ENCODE measurements around the gene DACT1. TPM values are rescaled to one million over a fixed set of nuclear protein-coding genes. Genes with fewer than 3 reads are reported as not detected.
"Not testable (repeated sequence)": the region's sequence is repeated elsewhere in the genome, so short reads cannot be mapped to it uniquely, and the experiment has no call there.

Gene DACT1, protein sequence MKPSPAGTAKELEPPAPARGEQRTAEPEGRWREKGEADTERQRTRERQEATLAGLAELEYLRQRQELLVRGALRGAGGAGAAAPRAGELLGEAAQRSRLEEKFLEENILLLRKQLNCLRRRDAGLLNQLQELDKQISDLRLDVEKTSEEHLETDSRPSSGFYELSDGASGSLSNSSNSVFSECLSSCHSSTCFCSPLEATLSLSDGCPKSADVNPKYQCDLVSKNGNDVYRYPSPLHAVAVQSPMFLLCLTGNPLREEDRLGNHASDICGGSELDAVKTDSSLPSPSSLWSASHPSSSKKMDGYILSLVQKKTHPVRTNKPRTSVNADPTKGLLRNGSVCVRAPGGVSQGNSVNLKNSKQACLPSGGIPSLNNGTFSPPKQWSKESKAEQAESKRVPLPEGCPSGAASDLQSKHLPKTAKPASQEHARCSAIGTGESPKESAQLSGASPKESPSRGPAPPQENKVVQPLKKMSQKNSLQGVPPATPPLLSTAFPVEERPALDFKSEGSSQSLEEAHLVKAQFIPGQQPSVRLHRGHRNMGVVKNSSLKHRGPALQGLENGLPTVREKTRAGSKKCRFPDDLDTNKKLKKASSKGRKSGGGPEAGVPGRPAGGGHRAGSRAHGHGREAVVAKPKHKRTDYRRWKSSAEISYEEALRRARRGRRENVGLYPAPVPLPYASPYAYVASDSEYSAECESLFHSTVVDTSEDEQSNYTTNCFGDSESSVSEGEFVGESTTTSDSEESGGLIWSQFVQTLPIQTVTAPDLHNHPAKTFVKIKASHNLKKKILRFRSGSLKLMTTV
- 10 to 100 TPM in 2 of 4 donors, 1 to 10 TPM in 2; 5.0 to 22.7 (median 8.6) TPM for total RNA-seq

DNA sequence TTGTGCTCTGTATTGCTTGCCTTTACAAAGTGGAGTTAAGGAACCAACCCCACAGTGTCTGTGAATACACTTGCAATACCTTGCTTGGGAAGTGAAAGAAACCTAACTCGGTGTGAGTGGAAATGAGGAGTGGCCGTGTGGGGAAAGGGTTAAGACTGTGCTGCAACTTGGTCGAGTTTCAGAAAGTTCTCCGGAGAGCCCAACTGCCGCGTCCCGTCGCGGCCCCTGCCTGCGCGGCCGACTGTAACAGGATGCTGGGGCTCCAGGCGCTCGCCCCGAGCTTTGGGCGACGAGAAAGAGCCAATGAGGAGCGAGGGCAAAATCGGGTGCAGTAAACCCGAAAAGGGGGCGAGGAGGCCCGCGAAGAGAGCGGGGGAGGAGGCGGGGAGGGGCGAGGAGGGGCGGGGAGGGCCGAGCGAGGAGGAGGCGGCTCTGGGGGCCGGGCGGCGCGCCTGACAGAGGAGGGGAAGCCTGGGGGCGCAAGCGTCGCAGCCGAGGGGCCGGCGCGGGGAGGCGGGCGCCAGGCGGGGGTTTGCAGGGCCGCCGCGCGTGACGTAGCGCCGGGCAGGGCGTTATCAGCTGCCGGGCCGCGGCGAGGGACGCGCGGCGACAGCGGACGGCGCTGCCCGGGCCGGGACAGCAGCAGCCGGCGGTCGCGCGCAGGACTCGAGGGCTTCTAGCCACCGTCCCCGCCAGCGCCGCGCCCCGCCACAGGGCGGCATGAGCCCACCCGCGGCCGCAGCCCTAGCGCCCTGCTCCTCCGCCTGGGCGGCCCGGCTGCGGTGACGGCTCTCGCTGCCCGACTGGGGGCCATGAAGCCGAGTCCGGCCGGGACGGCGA, at the start of gene DACT1:
Gene DACT1, plus strand, starts transcription at position 572 of the 840 bp plus-strand sequence. Its CDS starts 241 bp downstream, at position 813.
- intact Hi-C loops (cut with DNase I): loop anchor here (2.0 to 5.0 kb wide), 2 partner anchors 137 to 385 kb away; no protein-coding TSS in a partner anchor
- H3K4me3 ChIP-seq: peak within 1 kb of the TSS; percentile 78 to 87 (median 84)
- peak within 1 kb of the TSS; percentile 82 to 93 (median 89) for H3K27ac ChIP-seq (replicated peaks in 1 of 4)
- no peak for TF ChIP-seq POLR2A (IDR thresholded peaks at IDR 0.05; ENCODE audit: low read depth)
- peak; percentile 34 to 35 for TF ChIP-seq POLR2AphosphoS5 (IDR thresholded peaks at IDR 0.05)
- peaks cover 0 to 14% (median 0%) of the 10 kb centered on the region in 4 donors for H3K36me3 ChIP-seq
- DNase-seq (ENCODE audit: extremely low spot score): peak; percentile 92
- no peaks in the 10 kb centered on the region for H3K9me3 ChIP-seq
- WGBS: 0% methylated on average over 23 of the region's 94 CpGs
- H3K4me1 ChIP-seq: peaks cover 18 to 45% (median 36%) of the 10 kb centered on the region in 4 donors
- no peaks in the 10 kb centered on the region for H3K27me3 ChIP-seq

DNA sequence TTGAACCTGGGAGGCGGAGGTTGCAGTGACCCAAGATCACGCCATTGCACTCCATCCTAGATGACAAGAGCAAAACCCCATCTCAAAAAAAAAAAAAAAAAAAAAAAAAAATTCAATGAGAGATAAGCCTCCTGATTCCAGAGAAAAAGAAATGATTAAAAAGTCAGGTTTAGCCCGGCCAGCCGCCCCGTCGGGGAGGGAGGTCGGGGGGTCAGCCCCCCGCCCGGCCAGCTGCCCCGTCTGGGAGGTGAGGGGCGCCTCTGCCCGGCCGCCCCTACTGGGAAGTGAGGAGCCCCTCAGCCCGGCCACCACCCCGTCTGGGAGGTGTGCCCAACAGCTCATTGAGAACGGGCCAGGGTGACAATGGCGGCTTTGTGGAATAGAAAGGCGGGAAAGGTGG, 49.4 kb upstream of the DACT1 start:
- 98% methylated on average over 11 of the region's 18 CpGs for WGBS
- H3K27me3 ChIP-seq; intact Hi-C loops (cut with DNase I); H3K4me3 ChIP-seq; H3K9me3 ChIP-seq; H3K36me3 ChIP-seq; H3K27ac ChIP-seq (replicated peaks in 1 of 4); H3K4me1 ChIP-seq: not testable (repeated sequence)
- DNase-seq (ENCODE audit: extremely low spot score): peak; percentile 50

DNA sequence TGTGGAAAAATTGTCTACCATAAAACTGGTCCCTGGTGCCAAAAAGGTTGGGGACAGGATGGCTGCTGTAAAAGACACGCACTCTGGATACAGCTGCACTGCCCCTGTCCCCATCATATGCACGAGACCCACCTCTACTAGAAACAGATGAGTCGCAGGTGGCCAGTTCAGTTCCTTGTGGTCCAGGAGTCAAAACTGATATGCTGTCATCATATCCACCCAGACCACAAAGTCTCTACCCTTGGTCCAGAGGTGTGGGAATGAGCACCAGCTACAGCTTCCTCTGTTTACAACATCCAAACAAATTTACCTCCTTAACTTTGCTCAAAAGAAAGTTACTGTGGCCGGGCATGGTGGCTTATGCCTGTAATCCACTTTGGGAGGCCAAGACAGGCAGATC, 43.8 kb upstream of the DACT1 start:
- H3K27me3 ChIP-seq: no peaks in the 10 kb centered on the region
- H3K27ac ChIP-seq (replicated peaks in 1 of 4): no peak overlapping the region
- H3K9me3 ChIP-seq: no peaks in the 10 kb centered on the region
- H3K36me3 ChIP-seq: no peaks in the 10 kb centered on the region
- intact Hi-C loops (cut with DNase I): no loop called here
- H3K4me3 ChIP-seq: no peak overlapping the region
- WGBS: 100% methylated on average over 2 of the region's 4 CpGs
- peak; percentile 57 for DNase-seq (ENCODE audit: extremely low spot score)
- H3K4me1 ChIP-seq: no peaks in the 10 kb centered on the region
- TF ChIP-seq POLR2A (IDR thresholded peaks at IDR 0.05; ENCODE audit: low read depth) (no peak), POLR2AphosphoS5 (IDR thresholded peaks at IDR 0.05) (no peak), EP300 (IDR thresholded peaks at IDR 0.05) (no peak)
- TF ChIP-seq, protein P1, sequence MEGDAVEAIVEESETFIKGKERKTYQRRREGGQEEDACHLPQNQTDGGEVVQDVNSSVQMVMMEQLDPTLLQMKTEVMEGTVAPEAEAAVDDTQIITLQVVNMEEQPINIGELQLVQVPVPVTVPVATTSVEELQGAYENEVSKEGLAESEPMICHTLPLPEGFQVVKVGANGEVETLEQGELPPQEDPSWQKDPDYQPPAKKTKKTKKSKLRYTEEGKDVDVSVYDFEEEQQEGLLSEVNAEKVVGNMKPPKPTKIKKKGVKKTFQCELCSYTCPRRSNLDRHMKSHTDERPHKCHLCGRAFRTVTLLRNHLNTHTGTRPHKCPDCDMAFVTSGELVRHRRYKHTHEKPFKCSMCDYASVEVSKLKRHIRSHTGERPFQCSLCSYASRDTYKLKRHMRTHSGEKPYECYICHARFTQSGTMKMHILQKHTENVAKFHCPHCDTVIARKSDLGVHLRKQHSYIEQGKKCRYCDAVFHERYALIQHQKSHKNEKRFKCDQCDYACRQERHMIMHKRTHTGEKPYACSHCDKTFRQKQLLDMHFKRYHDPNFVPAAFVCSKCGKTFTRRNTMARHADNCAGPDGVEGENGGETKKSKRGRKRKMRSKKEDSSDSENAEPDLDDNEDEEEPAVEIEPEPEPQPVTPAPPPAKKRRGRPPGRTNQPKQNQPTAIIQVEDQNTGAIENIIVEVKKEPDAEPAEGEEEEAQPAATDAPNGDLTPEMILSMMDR (IDR thresholded peaks at IDR 0.05): no peak

DNA sequence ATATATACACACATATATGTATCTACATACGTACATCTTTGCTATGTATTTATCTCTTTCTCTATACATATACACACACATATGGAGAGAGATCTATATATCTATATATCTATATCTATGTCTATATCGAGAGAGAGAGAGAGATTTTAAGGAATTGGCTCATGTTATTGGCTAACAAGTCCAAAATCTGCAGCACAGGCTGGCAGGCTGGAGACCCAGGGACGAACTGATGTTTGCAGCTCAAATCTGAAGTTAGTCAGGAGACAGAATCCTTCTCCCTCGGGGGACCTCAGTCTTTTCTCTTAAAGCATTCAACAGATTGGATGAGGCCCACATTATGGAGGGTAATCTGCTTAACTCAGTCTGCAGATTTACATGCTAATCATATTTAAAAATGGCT, 40.7 kb upstream of the DACT1 start:
- Histone ChIP-seq H3K27me3 (no peaks in the 10 kb centered on the region), H3K27ac (replicated peaks in 1 of 4) (no peak overlapping the region), H3K36me3 (no peaks in the 10 kb centered on the region), H3K4me1 (no peaks in the 10 kb centered on the region), H3K4me3 (no peak overlapping the region), H3K9me3 (no peaks in the 10 kb centered on the region)
- TF ChIP-seq, protein P1 (IDR thresholded peaks at IDR 0.05): no peak
- TF ChIP-seq POLR2AphosphoS5 (IDR thresholded peaks at IDR 0.05) (no peak), POLR2A (IDR thresholded peaks at IDR 0.05; ENCODE audit: low read depth) (no peak), EP300 (IDR thresholded peaks at IDR 0.05) (no peak)
- WGBS: 87% methylated on average over 4 of the region's 4 CpGs
- peak; percentile 62 for DNase-seq (ENCODE audit: extremely low spot score)
- intact Hi-C loops (cut with DNase I): no loop called here

DNA sequence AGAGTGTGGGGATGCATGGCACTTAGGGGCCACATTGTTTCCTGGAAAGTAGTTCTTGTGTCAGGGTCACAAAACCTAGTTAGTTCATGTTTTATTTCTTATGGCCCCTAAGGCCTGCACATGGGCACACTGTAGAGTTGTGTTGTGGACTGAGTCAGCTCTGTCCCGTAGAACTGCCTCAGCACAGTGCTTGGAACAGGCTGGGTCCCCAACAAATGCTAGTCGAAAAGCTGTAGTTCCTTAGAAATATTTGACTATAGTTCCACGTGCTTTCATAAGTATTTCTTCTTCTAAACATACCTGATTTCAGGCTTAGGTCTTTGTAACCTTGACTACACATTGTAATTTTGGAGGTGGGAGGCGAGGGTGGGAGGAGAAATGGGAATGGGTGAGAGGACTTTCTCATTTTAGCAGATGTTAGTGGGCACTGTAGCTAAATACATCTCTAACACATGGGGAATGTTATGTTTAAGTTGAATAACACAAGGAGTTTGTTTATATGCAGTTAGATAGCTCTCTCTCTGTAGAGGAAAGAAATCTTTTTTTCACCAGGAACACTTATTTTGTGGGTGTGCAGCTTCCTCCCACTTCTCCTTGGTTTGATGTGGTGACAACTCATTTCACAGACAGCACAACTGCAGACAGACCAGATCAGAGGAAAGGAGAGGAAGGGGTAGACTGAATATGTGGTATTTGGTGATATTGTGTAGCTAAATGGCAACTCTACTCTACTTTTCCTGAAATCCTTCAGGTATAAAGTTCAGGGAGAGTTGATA, 39.5 kb upstream of the DACT1 start:
- H3K4me3 ChIP-seq: no peak overlapping the region
- H3K4me1 ChIP-seq: no peaks in the 10 kb centered on the region
- H3K36me3 ChIP-seq: no peaks in the 10 kb centered on the region
- H3K27ac ChIP-seq (replicated peaks in 1 of 4): no peak overlapping the region
- TF ChIP-seq POLR2AphosphoS5 (IDR thresholded peaks at IDR 0.05): no peak
- TF ChIP-seq, protein P1 (IDR thresholded peaks at IDR 0.05): no peak
- TF ChIP-seq EP300 (IDR thresholded peaks at IDR 0.05): no peak
- no peak for TF ChIP-seq POLR2A (IDR thresholded peaks at IDR 0.05; ENCODE audit: low read depth)
- no peaks in the 10 kb centered on the region for H3K9me3 ChIP-seq
- intact Hi-C loops (cut with DNase I): no loop called here
- 75% methylated on average over 4 of the region's 4 CpGs for WGBS
- DNase-seq (ENCODE audit: extremely low spot score): peak; percentile 55
- H3K27me3 ChIP-seq: no peaks in the 10 kb centered on the region

Data from esophagus muscularis mucosa (tissue), 4 donors.